T1000 (cell line): ENCODE data around the gene SPIN4.
"Not testable (repeated sequence)": the region's sequence is repeated elsewhere in the genome, so short reads cannot be mapped to it uniquely, and the experiment has no call there.

Source experiments
- DNase-seq: peaks from one replicate; lab custom pipeline; 2025; ENCODE audit warnings: mixed read lengths; lab: John Stamatoyannopoulos, UW

The SPIN4 gene

DNA sequence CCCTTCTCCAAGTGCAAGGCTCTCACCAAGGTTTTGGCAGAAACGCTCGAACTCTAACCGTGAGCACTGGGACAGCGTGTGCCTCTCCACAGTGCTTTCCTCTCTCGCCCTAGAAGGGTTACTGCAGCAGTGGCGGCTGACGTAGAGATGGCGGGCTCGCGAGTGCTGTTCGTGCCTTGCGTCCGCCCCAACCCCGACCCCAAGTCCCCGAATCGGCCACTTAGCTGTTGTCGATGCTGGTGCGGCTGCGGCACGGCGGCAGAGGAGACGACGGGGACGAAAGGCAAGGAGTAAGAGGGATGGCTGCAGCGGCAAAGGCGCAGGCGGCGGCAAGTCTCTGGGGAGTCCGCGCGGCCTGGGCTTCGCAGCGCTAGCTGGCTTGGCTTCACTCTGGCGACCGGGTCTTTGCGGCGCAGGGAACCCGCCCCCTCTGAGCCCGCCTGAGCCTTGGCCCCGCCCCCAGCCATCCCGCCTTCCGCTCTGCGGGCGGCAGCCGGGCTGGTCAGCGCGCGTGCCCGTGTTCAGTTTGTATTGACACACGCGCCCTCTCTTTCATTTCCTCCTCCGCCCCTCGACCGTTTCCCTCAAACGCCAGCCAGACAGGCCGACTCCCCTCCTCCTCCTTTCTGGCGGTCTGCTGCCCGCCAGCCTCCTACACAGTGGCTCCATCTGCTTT, at the start of gene SPIN4:
SPIN4 (minus strand) TSS at position 392 of the 676 bp plus-strand sequence. CDS start 513 bp downstream, outside the sequence.
- peak; percentile 76 for DNase-seq

DNA sequence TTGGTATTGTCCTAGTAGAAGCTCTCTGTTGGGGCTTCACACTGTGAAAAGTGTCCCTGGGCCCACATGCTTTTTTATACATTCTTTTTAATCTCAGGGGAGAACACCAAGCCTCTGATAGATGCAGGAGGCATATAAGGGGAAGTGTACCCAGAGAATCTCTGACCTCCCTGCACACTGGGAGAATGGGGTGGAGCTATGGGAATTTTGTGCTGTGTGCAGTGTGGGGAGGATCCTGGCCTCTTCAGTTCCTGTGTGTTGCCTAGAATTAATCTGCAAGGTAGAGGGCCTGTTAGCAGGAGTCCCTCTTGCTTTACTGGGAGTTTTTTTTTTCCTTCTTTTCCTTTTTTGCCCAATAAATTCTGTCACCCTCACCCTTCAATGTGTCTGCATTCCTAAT, 49.2 kb upstream of the SPIN4 start:
- DNase-seq, result no peak

DNA sequence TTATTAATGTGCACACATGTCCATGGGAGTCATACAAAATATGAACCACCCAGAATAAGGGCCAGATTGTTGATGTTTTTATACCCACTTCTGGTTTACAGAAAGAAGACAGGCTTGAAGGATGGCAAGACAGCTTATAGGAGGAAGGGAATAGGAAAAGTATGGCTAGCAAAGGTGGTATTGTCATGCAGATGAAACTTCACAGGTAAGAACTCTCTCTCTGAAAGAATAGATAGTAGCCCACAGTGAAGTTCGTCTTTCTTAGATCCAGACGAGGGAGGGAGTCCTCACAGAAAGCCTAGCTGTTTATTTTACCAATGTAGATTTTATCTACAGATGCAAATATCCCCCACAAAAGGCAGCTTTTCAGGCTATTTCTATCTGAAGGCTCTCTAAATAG, 43.7 kb upstream of the SPIN4 start:
- no peak for DNase-seq

DNA sequence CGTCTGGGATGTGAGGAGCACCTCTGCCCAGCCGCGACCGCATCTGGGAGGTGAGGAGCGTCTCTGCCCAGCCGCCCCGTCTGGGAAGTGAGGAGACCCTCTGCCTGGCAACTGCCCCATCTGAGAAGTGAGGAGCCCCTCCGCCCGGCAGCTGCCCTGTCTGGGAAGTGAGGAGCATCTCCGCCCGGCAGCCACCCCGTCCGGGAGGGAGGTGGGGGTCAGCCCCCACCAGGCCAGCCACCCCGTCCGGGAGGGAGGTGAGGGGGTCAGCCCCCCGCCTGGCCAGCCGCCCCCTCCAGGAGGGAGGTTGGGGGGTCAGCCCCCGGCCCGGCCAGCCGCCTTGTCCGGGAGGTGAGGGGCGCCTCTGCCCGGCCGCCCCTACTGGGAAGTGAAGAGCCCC, 42.0 kb upstream of the SPIN4 start:
- DNase-seq, result not testable (repeated sequence)

DNA sequence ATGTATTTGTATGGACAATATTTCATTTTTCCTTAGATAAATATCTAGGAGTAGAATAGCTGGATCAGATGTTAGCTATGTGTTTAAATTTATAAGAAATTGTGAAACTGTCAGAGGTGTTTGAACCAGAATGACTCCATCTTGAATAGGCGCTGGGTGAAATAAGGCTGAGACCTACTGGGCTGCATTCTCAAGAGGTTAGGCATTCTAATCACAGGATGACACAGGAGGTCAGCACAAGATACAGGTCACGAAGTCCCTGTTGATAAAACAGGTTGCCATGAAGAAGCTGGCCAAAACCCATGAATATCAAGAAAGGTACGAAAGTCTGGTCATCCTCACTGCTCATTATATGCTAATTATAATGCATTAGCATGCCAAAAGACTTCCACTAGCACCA, 36.3 kb upstream of the SPIN4 start:
- no peak for DNase-seq

DNA sequence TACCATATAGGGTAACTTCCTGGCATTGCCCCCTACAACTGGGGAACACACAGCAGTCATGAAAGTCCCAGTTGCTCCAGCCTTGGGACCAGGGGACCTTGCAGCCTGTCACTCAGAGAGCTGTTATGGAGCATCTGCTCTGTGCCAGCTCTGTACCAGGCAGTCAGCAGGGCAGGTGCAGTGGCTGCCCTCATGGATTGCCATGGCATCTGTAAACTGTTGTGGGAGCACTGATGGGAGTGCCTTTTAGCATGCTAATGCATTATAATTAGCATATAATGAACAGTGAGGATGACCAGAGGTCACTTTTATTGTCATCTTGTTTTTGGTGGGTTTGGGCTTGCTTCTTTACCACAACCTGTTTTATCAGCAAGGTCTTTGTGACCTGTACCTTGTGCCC, 33.1 kb upstream of the SPIN4 start:
- DNase-seq, result not testable (repeated sequence)

DNA sequence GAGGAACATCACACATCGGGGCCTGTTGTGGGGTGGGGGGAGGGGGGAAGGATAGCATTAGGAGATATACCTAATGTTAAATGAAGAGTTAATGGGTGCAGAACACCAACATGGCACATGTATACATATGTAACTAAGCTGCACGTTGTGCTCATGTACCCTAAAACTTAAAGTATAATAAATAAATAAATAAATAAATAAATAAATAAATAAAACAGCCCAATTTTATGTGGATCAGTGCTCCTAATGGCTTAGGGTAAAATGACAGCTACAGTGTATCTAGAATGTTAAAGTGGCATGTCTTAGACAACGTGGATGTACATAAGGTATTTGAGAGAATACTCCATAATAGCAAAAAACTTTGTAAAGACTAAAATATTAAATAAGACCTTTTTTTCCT, 21.9 kb upstream of the SPIN4 start:
- DNase-seq, result not testable (repeated sequence)

DNA sequence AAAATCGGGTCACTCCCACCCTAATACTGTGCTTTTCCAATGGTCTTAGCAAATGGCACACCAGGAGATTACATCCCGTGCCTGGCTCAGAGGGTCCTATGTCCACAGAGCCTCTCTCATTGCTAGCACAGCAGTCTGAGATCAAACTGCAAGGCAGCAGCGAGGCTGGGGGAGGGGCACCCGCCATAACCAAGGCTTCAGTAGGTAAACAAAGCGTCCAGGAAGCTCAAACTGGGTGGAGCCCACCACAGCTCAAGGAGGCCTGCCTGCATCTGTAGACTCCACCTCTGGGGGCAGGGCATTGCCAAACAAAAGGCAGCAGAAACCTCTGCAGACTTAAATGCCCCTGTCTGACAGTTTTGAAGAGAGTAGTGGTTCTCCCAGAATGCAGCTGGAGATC, 16.6 kb upstream of the SPIN4 start:
- not testable (repeated sequence) for DNase-seq

DNA sequence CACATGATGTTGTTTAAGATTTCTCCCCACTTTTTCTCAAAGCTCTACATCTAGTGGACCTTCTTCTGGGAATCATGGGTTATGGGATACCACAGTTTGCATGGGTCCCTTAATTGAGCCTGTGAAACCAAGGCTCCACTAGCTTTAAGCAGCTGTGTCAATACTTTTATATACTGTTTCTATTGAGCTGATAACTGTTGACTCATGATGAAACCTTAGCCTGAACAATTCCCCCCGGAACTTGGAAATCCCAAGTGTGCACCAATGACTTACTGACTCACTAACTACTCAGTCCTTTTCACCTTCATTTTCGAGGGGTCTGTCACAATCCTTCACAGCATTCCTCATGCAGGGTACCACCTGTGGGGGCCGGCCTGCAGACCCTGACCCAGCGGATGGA, 12.7 kb upstream of the SPIN4 start:
- no peak for DNase-seq

DNA sequence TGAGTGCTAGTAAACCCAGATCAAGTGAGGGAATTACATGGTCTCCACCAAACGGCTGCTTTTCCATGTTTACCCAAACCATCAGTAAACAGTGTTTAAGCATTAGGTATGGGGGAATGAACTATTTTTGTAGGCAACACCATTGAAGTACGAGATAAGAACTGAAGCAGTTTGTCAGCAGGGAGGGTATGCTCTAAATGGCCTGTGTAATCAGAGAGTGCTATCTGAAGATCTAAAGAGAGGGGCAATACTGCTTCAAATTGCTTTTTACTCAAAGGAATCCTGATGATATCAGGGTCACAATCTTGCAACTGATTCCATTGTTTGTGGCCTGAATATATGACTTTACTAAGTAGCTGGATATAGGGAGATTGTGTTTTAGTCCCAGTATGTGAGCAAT, 10.4 kb upstream of the SPIN4 start:
- no peak for DNase-seq

DNA sequence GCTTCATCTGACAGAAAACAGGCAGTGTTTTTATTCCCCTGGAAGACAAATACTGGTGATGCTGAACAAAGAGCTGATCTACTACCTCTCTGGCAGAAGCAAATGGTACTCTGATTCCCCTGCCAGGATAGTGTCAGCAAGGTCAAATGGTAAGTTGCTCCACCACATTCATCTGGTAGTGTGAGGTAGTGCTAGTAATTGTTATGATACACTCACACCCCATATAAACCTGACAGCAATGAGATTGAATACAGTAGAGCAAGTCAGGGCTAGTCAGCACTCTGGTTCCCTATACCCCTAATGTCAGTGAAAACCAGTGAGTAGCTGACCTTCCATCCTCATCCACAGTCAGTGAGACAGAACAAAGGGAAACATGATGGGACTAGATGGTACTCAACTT, 3.4 kb upstream of the SPIN4 start:
- no peak for DNase-seq

DNA sequence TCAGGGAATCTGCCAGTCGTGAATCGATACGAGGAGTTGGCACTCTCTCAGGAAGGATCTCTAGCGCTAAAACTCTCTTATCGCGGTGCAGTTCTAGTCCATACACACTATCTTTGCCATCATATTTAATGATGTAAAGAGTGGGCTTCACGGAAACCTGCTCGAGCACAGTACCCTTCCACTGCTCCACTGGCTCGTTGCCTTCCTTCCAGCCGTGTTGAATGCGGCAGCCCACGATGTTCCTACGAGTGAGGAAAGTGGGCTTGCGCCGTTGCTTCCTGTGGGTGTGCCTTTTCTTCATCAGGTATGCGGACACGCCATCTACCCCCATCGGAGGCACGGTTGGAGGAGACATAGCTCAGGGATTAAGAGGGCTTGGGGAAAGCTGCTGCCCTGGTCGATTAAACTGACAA, 661 bp downstream of the SPIN4 start:
- no peak for DNase-seq

DNA sequence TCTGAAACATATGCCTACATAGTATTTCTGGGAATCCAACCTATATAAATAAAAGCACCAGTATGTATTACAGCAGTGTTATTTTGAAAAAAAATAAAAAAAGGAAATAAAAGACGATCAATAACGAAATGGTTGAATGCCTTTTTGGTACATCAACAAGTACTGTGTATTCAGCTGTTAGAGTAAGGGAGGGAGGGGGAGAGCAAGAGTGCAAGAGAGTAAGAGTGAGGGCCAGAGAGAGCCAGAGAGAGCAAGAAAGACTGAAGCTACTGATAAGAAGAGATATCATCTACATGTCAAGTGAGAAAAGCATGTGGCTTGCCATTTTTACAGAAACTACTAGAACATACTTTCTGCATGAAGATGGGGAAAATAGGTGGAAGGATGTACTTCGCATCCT, 1.8 kb downstream of the SPIN4 start:
- DNase-seq, result no peak

DNA sequence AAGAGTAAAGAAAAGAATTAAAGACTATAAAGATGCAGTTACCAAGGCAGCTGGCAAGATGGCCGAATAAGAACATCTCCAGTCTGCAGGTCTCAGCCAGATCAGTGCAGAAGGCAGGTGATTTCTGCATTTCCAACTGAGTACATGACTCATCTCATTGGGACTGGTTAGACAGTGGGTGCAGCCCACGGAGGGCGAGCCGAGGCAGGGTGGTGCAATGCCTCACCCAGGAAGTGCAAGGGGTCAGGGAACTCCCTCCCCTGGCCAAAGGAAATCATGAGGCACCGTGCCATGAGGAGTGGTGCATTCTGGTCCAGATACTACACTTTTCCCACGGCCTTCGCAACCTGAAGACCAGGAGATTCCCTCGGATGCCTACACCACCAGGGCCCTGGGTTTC, 20.5 kb downstream of the SPIN4 start:
- no peak for DNase-seq

DNA sequence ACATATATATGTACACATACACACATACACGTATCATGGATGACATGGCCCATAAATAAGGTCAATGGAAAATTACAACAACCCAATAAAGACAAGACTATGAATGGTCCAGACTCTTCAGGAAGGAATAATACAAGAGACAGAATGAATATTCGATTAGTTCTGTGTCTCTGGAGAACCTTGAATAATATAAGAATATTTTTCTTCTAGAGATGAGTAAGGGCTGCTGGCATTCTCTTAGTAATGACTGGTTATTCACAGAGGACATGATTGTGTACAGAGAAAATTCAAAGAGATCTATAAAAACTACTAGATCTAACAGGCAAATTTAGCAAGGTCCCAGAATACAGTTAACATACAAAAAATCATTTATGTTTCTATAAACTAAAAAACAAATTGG, 23.3 kb downstream of the SPIN4 start:
- no peak for DNase-seq

DNA sequence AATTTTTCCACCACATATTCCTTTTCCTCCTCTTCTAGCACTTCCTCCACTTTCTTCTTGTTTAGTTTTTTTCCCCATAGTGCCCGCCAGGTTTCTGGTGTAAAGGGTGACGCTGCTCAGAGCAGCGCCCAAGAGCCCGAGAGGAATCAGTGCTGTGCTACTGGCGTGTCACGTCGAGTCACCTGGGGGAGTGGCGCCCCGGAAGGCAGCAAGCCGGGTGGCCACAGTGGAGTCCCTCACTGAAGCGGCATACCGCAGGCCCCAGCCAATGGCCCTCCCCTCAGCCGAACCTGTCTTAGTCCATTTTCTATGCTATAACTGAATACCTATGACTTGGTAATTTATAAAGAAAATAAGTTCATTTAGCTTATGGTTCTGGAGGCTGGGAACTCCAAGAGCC, 51.5 kb downstream of the SPIN4 start:
- no peak for DNase-seq
